ENCODE data around the gene TBC1D10A. TPM values are rescaled to one million over a fixed set of nuclear protein-coding genes. Genes with fewer than 3 reads are reported as not detected.

Gene TBC1D10A
- total RNA-seq, 1 donor from 2014 or later = 5.0 TPM

DNA sequence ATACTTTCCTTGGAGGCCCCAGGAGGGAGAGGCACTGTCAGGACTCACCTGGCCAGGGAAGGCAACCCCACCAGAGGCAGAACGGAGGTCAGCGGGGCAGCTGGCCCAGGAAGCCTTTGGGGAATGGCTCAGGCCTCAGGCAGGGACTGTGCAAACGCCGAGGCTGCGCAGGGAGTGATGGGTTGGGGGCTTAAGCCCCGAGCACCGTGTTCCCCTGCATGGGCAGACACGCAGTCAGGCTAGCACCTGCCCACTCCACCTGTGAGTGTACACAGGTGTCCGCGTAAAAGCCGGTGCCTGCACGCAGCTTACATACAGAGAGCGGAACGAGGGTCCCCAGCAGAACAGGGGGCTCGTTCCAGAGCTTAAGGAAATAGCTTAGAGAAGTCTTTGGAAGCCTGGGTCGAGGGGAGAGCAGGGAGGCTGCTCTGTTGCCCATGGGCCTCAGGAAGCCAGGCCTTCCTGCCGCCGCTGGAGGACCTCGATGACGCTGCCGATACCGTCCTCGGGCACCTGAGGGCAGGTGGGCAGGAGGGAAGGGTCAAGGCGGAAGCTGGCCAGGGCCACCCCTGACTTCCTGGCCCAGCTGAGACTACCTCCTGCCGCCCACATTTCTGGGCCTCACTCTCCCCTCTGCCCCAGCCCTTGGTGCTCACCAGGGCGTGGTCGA is 41.4 kb downstream of the TBC1D10A start:
- H3K27me3 Mint-ChIP-seq (ENCODE audit: unreplicated experiment) = peaks cover 4% of the 10 kb centered on the region
- DNase-seq = no peak
- TF ChIP-seq, protein P1, sequence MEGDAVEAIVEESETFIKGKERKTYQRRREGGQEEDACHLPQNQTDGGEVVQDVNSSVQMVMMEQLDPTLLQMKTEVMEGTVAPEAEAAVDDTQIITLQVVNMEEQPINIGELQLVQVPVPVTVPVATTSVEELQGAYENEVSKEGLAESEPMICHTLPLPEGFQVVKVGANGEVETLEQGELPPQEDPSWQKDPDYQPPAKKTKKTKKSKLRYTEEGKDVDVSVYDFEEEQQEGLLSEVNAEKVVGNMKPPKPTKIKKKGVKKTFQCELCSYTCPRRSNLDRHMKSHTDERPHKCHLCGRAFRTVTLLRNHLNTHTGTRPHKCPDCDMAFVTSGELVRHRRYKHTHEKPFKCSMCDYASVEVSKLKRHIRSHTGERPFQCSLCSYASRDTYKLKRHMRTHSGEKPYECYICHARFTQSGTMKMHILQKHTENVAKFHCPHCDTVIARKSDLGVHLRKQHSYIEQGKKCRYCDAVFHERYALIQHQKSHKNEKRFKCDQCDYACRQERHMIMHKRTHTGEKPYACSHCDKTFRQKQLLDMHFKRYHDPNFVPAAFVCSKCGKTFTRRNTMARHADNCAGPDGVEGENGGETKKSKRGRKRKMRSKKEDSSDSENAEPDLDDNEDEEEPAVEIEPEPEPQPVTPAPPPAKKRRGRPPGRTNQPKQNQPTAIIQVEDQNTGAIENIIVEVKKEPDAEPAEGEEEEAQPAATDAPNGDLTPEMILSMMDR (IDR thresholded peaks at IDR 0.05; ENCODE audit: partially characterized antibody, unreplicated experiment) = no peak
- no peaks in the 10 kb centered on the region for H3K36me3 Mint-ChIP-seq (ENCODE audit: unreplicated experiment)
- H3K4me1 Mint-ChIP-seq (ENCODE audit: low read depth, unreplicated experiment) = no peaks in the 10 kb centered on the region
- H3K4me3 Mint-ChIP-seq (ENCODE audit: unreplicated experiment) = no peak overlapping the region
- no peak overlapping the region for H3K27ac Mint-ChIP-seq (ENCODE audit: unreplicated experiment)
- H3K9me3 Mint-ChIP-seq (ENCODE audit: unreplicated experiment) = peaks cover 2% of the 10 kb centered on the region

DNA sequence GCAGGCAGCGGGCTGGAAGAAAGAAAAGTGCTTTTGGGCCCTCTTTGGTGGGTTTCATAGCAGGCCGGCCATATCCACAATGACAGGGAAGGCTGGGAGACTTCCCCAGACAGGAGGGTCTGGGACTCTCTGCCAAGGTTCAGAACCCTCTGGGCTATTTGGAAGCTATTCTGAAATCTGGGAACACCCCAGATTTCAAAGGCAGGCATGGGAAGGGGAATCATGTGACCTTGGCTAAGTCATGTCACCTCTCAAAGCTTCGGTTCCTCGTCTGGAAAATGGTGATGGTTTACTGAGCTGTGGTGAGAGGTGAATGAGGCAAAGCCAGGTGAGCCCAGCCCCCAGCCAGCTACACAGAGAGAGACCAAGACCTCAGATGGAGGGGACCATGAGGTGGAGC is 42.1 kb downstream of the TBC1D10A start:
- no peaks in the 10 kb centered on the region for H3K36me3 Mint-ChIP-seq (ENCODE audit: unreplicated experiment)
- no peak for DNase-seq
- no peak overlapping the region for H3K4me3 Mint-ChIP-seq (ENCODE audit: unreplicated experiment)
- peaks cover 2% of the 10 kb centered on the region for H3K9me3 Mint-ChIP-seq (ENCODE audit: unreplicated experiment)
- no peaks in the 10 kb centered on the region for H3K4me1 Mint-ChIP-seq (ENCODE audit: low read depth, unreplicated experiment)
- TF ChIP-seq, protein P1 (IDR thresholded peaks at IDR 0.05; ENCODE audit: partially characterized antibody, unreplicated experiment) = no peak
- no peak overlapping the region for H3K27ac Mint-ChIP-seq (ENCODE audit: unreplicated experiment)
- peaks cover 4% of the 10 kb centered on the region for H3K27me3 Mint-ChIP-seq (ENCODE audit: unreplicated experiment)

DNA sequence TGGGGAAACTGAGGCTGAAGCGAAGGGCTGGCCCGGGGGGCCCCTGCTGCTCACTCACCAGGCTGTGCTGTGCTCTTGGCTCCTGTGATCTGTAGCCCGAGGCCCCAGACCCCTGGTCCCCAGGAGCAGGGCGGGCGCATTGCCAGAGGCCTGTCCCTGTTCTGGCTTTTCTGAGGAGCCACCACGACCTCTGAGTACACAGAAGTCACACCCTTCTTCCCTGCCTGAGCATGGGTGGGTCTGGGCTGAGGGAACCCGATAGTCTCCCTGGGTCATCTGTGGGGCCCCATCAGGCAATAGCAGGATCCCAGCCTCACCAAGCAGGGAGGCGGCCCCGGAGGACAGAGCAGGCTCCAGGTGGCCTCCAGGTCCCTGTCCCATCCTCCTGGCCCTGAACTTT is 42.6 kb downstream of the TBC1D10A start:
- Mint-ChIP-seq H3K36me3 (ENCODE audit: unreplicated experiment) (no peaks in the 10 kb centered on the region), H3K4me3 (ENCODE audit: unreplicated experiment) (no peak overlapping the region), H3K27me3 (ENCODE audit: unreplicated experiment) (peaks cover 4% of the 10 kb centered on the region), H3K27ac (ENCODE audit: unreplicated experiment) (no peak overlapping the region), H3K9me3 (ENCODE audit: unreplicated experiment) (peaks cover 2% of the 10 kb centered on the region), H3K4me1 (ENCODE audit: low read depth, unreplicated experiment) (no peaks in the 10 kb centered on the region)
- no peak for DNase-seq
- TF ChIP-seq, protein P1 (IDR thresholded peaks at IDR 0.05; ENCODE audit: partially characterized antibody, unreplicated experiment) = no peak

DNA sequence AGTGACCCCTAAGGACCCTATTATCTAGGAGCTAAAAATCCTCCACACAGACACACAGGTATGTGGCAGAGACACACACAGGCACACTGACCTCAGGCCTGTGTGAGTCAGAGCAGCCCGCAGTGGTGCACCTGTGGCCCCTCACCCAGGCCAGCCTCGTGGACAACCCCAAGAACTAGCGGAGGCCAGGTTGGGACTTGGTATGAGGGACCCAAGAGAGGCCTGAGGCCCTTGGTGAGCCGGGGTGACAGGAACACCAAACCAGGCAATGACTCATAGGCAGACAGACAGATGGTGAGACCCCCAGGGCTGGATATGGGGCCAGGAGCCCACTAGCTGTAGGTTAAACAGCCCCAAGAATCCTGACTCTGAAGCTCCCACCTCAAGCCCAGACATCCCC is 43.4 kb downstream of the TBC1D10A start:
- no peaks in the 10 kb centered on the region for H3K4me1 Mint-ChIP-seq (ENCODE audit: low read depth, unreplicated experiment)

DNA sequence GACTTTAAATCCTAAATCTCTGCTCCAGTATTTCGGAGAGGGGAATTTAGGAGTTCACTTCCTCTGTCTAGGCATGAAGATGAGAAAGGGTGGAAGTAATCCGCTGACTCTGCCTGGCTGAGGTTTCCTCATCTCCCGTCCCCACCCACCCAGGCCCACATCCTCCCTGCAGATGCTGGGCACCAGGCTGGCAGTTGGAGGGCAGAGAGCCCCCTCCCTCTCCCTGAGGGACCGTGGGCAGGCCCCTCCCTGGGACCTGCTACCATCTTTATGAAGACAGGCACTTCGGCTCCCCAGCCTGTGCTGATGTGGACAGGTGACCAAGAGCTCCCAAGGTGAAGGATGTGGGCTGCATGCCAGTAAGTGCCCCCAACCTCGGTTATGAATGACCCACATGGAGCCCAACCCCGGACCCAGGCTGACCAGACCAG is 44.1 kb downstream of the TBC1D10A start:
- Mint-ChIP-seq H3K27me3 (ENCODE audit: unreplicated experiment) (peaks cover under 1% of the 10 kb centered on the region), H3K4me3 (ENCODE audit: unreplicated experiment) (no peak overlapping the region), H3K36me3 (ENCODE audit: unreplicated experiment) (no peaks in the 10 kb centered on the region), H3K9me3 (ENCODE audit: unreplicated experiment) (no peaks in the 10 kb centered on the region), H3K4me1 (ENCODE audit: low read depth, unreplicated experiment) (no peaks in the 10 kb centered on the region), H3K27ac (ENCODE audit: unreplicated experiment) (no peak overlapping the region)
- TF ChIP-seq, protein P1 (IDR thresholded peaks at IDR 0.05; ENCODE audit: partially characterized antibody, unreplicated experiment) = no peak
- DNase-seq = no peak

More for the DNA sequence above, 43.4 kb downstream of the TBC1D10A start:
- no peaks in the 10 kb centered on the region for H3K36me3 Mint-ChIP-seq (ENCODE audit: unreplicated experiment)
- TF ChIP-seq, protein P1 (IDR thresholded peaks at IDR 0.05; ENCODE audit: partially characterized antibody, unreplicated experiment) = no peak
- H3K27me3 Mint-ChIP-seq (ENCODE audit: unreplicated experiment) = peaks cover 4% of the 10 kb centered on the region
- no peak overlapping the region for H3K4me3 Mint-ChIP-seq (ENCODE audit: unreplicated experiment)
- DNase-seq = no peak
- peaks cover 1% of the 10 kb centered on the region for H3K9me3 Mint-ChIP-seq (ENCODE audit: unreplicated experiment)
- H3K27ac Mint-ChIP-seq (ENCODE audit: unreplicated experiment) = no peak overlapping the region
